Endothelial cell of umbilical vein (primary cell): ENCODE data around the gene GNAO1. TPM values are rescaled to one million over a fixed set of nuclear protein-coding genes. Genes with fewer than 3 reads are reported as not detected.

ENCODE experiments used
- BruUV-seq: library from RNA; stranded (reverse); fragments of 400-500 nt; replicated peaks from 2 replicates; lab custom pipeline; 2021; lab: Mats Ljungman, UMichigan
- CTCF ChIA-PET: fragments of 300-600, 350-600 bp; sonication (Branson Sonifier 250); formaldehyde crosslinking; loops from one replicate; lab custom pipeline; 2021; ENCODE audit warnings: antibody characterized with exemption, inconsistent platforms; lab: Charles Lee
- POLR2A ChIA-PET: fragments of 300-600, 350-600 bp; sonication (Branson Sonifier 250); formaldehyde crosslinking; loops from one replicate; lab custom pipeline; 2021; ENCODE audit warnings: antibody characterized with exemption, inconsistent platforms; lab: Charles Lee
- DNase-seq: peaks from one replicate; pipeline ENCODE4 v3.0.0-alpha.2; 2011; ENCODE audit warnings: low read depth, low spot score
- FAIRE-seq: peaks from 2 replicates; lab custom pipeline; 2011; peaks lifted over from hg19 to GRCh38; lab: Jason Lieb, UNC
- H2AFZ ChIP-seq: 2 replicates; pipeline ENCODE4 v1.6.0; 2012; ENCODE audit warnings: low read depth, low read length, control low read depth, inconsistent platforms
- H3K27ac ChIP-seq: 2 replicates; pipeline ENCODE4 v1.5.1; 2011; ENCODE audit warnings: low read depth, mild to moderate bottlenecking, control low read depth, low read length, moderate library complexity; ENCODE audit not compliant: insufficient read depth
- H3K27me3 ChIP-seq, 2 experiments: 2 replicates each; pipeline versions ENCODE4 v1.6.0 to v1.6.1; 2011; ENCODE audit warnings: low read length in 2 of 2, mixed read lengths in 1 of 2; ENCODE audit not compliant: control insufficient read depth in 2 of 2, insufficient read depth in 2 of 2
- H3K36me3 ChIP-seq, 2 experiments: 2 replicates in 1 of 2; 3 replicates in 1 of 2; pipeline ENCODE4 v1.5.1; 2011; ENCODE audit warnings: low read length in 2 of 2, mild to moderate bottlenecking in 1 of 2, moderate library complexity in 1 of 2; ENCODE audit not compliant: control insufficient read depth in 2 of 2, insufficient read depth in 2 of 2; ENCODE audit errors: extremely low read depth in 1 of 2
- H3K4me1 ChIP-seq: 3 replicates; pipeline ENCODE4 v1.5.1; 2011; ENCODE audit warnings: mild to moderate bottlenecking, low read length; ENCODE audit not compliant: control insufficient read depth, insufficient read depth; ENCODE audit errors: extremely low read depth
- H3K4me2 ChIP-seq: 2 replicates; pipeline ENCODE4 v1.6.1; 2011; ENCODE audit warnings: low read length, control low read depth, mixed read lengths; ENCODE audit not compliant: insufficient read depth
- H3K4me3 ChIP-seq, 3 experiments: fragments of 200-600 bp in 1 of 3; sonication (generic), shearing (Covaris generic) in 1 of 3; replicated peaks in 1 of 3; 2 replicates each; pipeline ENCODE4 v1.5.1; 2011 to 2016; ENCODE audit warnings: control low read depth in 3 of 3, low read length in 3 of 3, mild to moderate bottlenecking in 2 of 3, inconsistent platforms in 1 of 3, low read depth in 1 of 3, moderate library complexity in 1 of 3; ENCODE audit not compliant: insufficient read depth in 1 of 3
- H3K79me2 ChIP-seq: 2 replicates; pipeline ENCODE4 v1.6.0; 2012; ENCODE audit warnings: low read length, inconsistent platforms; ENCODE audit not compliant: control insufficient read depth, insufficient read depth
- H3K9ac ChIP-seq: replicated peaks from 2 replicates; pipeline ENCODE3; 2011; ENCODE audit warnings: low read length, control low read depth; ENCODE audit not compliant: insufficient read depth; ENCODE audit errors: extremely low read depth
- H3K9me1 ChIP-seq: replicated peaks from 3 replicates; pipeline ENCODE4 v1.6.0; 2011; ENCODE audit warnings: mild to moderate bottlenecking, low read length; ENCODE audit not compliant: control insufficient read depth, insufficient read depth; ENCODE audit errors: extremely low read depth
- H3K9me3 ChIP-seq: replicated peaks from 2 replicates; pipeline ENCODE4 v1.5.1; 2012; ENCODE audit warnings: low read length, inconsistent platforms; ENCODE audit not compliant: control insufficient read depth, insufficient read depth
- H4K20me1 ChIP-seq: replicated peaks from 2 replicates; pipeline ENCODE3; 2011; ENCODE audit warnings: mild to moderate bottlenecking, low read length; ENCODE audit not compliant: control insufficient read depth, insufficient read depth; ENCODE audit errors: extremely low read depth
- CTCF ChIP-seq, 2 donors: IDR thresholded peaks; 1 replicate in 1 of 2; 2 replicates in 1 of 2; pipeline ENCODE4 v1.5.1; 2011; ENCODE audit warnings: low read length in 2 of 2, mild to moderate bottlenecking in 2 of 2, moderate library complexity in 2 of 2, control low read depth in 1 of 2, inconsistent platforms in 1 of 2, low read depth in 1 of 2; ENCODE audit not compliant: insufficient read depth in 1 of 2; ENCODE audit errors: extremely low read depth in 1 of 2
- EZH2 ChIP-seq: IDR thresholded peaks from 2 replicates; pipeline ENCODE4 v1.6.1; 2012; ENCODE audit warnings: borderline replicate concordance, low read depth, mild to moderate bottlenecking, moderate library complexity, low read length, inconsistent platforms; ENCODE audit not compliant: severe bottlenecking
- FOS ChIP-seq: IDR thresholded peaks from 2 replicates; pipeline ENCODE4 v1.6.1; 2011; ENCODE audit warnings: mild to moderate bottlenecking, low read length, moderate library complexity, borderline replicate concordance; ENCODE audit not compliant: insufficient read depth
- GATA2 ChIP-seq: IDR thresholded peaks from 2 replicates; pipeline ENCODE4 v1.7.0; 2011; ENCODE audit warnings: low read depth, mild to moderate bottlenecking, moderate library complexity, mixed read lengths, low read length; ENCODE audit not compliant: insufficient read length, insufficient read depth
- JUN ChIP-seq: IDR thresholded peaks from 2 replicates; pipeline ENCODE4 v1.6.1; 2011; ENCODE audit warnings: borderline replicate concordance, low read depth; ENCODE audit not compliant: insufficient read length, insufficient read depth
- MAX ChIP-seq: IDR thresholded peaks from 2 replicates; pipeline ENCODE4 v1.6.1; 2011; ENCODE audit not compliant: insufficient read depth, insufficient read length
- MYC ChIP-seq: IDR thresholded peaks from one replicate; pipeline ENCODE4 v1.6.1; 2011; ENCODE audit warnings: mild to moderate bottlenecking, low read depth, low read length
- POLR2A ChIP-seq: IDR thresholded peaks from 2 replicates; pipeline ENCODE4 v1.6.1; 2012; ENCODE audit warnings: low read depth, mild to moderate bottlenecking, control low read depth, low read length
- POLR2AphosphoS5 ChIP-seq: IDR thresholded peaks from 2 replicates; pipeline ENCODE4 v1.6.1; 2012; ENCODE audit warnings: low read depth, mild to moderate bottlenecking, control low read depth, low read length, moderate library complexity; ENCODE audit not compliant: insufficient read depth
- dilution Hi-C: fragments of 300-500 bp; cut with MboI; formaldehyde crosslinking; loops from one replicate; pipeline ENCODE4 v1.15.0; 2019; ENCODE audit warnings: low sequenced_read_pairs; ENCODE audit not compliant: extremely low pct_ligation_motif_present
- intact Hi-C: fragments of 100-400 bp; cut with micrococcal nuclease; formaldehyde crosslinking; loops from one replicate; pipeline ENCODE4 v1.10.0; 2022
- polyA plus RNA-seq, 4 experiments: library from polyadenylated mRNA; depleted of rRNA in 3 of 4; stranded (reverse) in 3 of 4; unstranded in 1 of 4; fragments of >200 nt; gene quantifications; 2 replicates each; pipeline versions ENCODE4 v1.2.1 to v1.2.3, GENCODE V29; 2011 to 2012; ENCODE audit warnings: missing spikeins in 1 of 4
- total RNA-seq: library from RNA; stranded (reverse); gene quantifications from 2 replicates; pipeline ENCODE4 v1.2.3, GENCODE V29; 2021

Gene GNAO1
- total and polyA plus RNA-seq, 2 donors (not counting 3 experiments of a cell fraction or from before 2014, with no cell fraction given) = not detected

DNA sequence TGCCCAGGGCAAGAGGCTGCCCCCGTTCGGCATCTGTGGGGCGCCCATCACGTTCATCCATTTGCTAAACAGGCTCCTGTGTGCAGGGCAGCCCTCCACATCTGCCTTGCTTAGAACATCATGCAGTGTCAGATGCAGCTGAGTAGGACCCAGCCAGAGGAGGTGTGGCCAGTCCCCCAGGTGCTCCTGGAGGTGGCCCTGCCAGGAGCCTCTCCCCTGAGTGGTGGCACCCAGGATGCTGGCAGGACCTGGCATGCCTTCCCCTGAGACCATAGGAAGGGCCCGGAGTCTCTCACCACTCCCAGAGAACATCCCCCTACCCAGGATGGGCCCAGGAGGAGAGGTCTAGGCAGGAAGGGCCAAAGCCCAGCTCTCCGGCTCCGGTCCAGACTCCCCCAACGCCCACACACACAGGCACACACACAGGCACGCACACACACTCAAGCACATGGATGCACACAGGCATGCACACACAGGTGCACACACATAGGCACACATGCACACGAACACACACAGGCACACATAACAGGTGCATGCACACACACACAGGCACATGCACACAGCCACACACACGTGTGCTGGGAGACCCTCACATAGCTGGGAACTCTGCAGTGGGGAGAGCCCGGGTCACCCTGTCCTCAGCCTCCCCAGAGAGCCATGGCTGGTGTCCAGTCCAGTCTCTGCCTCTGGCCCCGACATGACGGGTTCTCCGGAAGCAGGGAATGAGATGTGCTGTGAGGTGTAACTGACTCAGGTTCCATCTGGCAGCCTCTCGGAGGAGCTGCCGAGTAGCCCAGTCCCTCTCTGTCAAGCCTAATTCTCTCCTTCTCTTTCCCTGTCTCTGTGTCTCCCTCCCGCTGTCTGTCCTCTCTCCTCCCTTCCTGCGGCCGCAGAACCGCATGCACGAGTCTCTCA is 159.5 kb downstream of the GNAO1 start:
- H3K4me1 ChIP-seq = no peaks in the 10 kb centered on the region
- ChIA-PET CTCF (interaction anchor here (2.3 kb wide), 1 partner anchor 32 kb away, joined by 6 read pairs; no protein-coding TSS in a partner anchor), POLR2A (no interaction called here)
- no TSS peak for BruUV-seq
- H3K4me2 ChIP-seq = no peak overlapping the region
- no peak overlapping the region for H2AFZ ChIP-seq
- peaks cover 0 to 3% of the 10 kb centered on the region in 2 experiments for H3K27me3 ChIP-seq
- H3K36me3 ChIP-seq = no peaks in the 10 kb centered on the region
- no peaks in the 10 kb centered on the region for H3K9me1 ChIP-seq
- H3K79me2 ChIP-seq = no peaks in the 10 kb centered on the region
- no peaks in the 10 kb centered on the region for H4K20me1 ChIP-seq
- FAIRE-seq (no peak), DNase-seq (no peak)
- no peaks in the 10 kb centered on the region for H3K9me3 ChIP-seq
- dilution Hi-C loops = no loop called here
- H3K27ac ChIP-seq = no peak overlapping the region
- H3K4me3 ChIP-seq = no peak overlapping the region
- intact Hi-C loops = no loop called here
- TF ChIP-seq MAX (no peak), MYC (no peak), EZH2 (no peak)
- no peak overlapping the region for H3K9ac ChIP-seq

- intact Hi-C loops = no loop called here
- Histone ChIP-seq H3K9me1 (no peaks in the 10 kb centered on the region), H3K79me2 (no peaks in the 10 kb centered on the region), H3K9me3 (no peaks in the 10 kb centered on the region), H3K4me1 (peaks cover 5% of the 10 kb centered on the region), H3K4me2 (no peak overlapping the region), H3K27me3 (peaks cover 0 to 3% of the 10 kb centered on the region in 2 experiments), H3K9ac (no peak overlapping the region), H4K20me1 (no peaks in the 10 kb centered on the region), H3K36me3 (no peaks in the 10 kb centered on the region), H3K27ac (no peak overlapping the region), H2AFZ (no peak overlapping the region), H3K4me3 (no peak overlapping the region)
- no TSS peak for BruUV-seq
- CTCF ChIA-PET = no interaction called here
- TF ChIP-seq CTCF (IDR thresholded peaks at IDR 0.05; ENCODE audit: extremely low read depth in 1 of 2, insufficient read depth in 1 of 2, low read depth in 1 of 2, low read length in 2 of 2) (no peak), MYC (no peak), EZH2 (no peak), POLR2A (no peak), JUN (no peak), MAX (no peak), FOS (no peak), GATA2 (no peak), POLR2AphosphoS5 (no peak)
- dilution Hi-C loops = no loop called here
- DNase-seq (no peak), FAIRE-seq (no peak)
- POLR2A ChIA-PET = no interaction called here
Observed at GRCh38 chr16:56351481-56351880, 160.2 kb downstream of the GNAO1 start.
